Right hindlimb (tissue), 1 donor: ENCODE measurements around the gene ATP6V0A1.

Source experiments
- DNase-seq: peaks from one replicate; pipeline ENCODE4 v3.0.0-alpha.2; 2018

ATP6V0A1 gene

DNA sequence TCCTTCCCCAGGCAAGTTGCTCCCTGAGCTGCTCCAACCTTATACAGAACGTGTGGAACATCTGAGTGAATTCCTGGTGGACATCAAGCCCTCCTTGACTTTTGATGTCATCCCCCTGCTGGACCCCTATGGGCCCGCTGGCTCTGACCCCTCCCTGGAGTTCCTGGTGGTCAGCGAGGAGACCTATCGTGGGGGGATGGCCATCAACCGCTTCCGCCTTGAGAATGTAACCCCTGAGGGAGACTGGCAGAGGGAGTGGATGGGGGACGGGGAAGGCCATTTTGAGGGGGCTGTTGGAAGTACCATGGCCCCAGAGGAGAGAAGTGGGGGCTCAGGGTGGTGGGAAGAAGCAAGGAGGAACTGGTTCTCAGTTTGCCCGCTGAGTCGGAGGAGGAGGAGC, 105.3 kb downstream of the ATP6V0A1 start:
- DNase-seq, result no peak

DNA sequence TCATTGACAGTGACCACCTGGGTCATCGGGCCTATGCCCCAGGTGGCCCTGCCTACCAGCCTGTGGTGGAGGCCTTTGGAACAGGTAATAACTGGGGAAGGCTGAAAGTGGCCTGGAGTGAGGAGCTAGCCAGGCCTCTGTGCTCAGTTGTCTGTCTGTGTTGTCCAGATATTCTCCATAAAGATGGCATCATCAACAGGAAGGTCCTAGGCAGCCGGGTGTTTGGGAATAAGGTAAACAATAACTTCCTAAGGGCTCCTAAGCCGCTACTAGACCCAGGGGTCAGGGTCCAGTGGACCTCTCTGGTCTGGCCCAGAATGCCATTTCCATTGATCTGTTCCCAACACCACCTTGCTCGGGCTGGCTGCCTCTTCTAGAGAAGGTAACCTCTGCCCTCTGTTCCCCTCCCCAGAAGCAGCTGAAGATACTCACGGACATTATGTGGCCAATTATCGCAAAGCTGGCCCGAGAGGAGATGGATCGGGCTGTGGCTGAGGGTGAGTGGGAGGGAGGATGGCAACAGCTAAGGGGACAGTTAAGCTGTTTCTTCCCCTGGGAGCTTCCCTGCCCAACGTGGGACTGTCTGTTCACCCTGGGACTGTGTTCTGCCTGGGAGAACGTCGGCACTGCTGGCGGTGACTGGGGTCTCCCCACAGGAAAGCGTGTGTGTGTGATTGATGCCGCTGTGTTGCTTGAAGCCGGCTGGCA, 106.3 kb downstream of the ATP6V0A1 start:
- DNase-seq, result peak; percentile 18

DNA sequence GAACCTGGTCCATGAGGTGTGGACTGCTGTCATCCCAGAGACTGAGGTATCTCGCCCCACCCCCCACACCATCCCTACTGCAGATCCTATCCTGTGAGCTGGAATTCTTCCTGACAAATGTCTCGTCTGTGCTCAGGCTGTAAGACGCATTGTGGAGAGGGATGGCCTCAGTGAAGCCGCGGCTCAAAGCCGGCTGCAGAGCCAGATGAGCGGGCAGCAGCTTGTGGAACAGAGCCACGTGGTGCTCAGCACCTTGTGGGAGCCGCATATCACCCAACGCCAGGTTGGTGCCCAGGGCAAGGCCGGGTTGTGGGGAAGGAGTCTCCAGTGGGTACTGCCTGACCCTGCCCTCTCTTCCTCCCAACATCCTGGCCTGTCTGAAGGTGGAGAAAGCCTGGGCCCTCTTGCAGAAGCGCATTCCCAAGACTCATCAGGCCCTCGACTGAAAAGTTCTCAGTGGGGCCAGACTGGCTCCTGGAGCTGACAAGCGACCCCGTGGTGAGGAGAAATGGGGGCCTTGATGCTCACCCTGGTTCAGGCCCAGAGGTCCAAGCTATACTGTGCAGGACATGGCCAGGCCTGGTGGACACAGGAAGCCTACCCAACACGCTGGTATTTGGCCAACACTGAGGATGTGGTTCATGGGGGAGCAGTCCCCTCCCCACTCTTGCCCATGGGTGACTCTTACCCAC, 107.0 kb downstream of the ATP6V0A1 start:
- peak; percentile 16 for DNase-seq

DNA sequence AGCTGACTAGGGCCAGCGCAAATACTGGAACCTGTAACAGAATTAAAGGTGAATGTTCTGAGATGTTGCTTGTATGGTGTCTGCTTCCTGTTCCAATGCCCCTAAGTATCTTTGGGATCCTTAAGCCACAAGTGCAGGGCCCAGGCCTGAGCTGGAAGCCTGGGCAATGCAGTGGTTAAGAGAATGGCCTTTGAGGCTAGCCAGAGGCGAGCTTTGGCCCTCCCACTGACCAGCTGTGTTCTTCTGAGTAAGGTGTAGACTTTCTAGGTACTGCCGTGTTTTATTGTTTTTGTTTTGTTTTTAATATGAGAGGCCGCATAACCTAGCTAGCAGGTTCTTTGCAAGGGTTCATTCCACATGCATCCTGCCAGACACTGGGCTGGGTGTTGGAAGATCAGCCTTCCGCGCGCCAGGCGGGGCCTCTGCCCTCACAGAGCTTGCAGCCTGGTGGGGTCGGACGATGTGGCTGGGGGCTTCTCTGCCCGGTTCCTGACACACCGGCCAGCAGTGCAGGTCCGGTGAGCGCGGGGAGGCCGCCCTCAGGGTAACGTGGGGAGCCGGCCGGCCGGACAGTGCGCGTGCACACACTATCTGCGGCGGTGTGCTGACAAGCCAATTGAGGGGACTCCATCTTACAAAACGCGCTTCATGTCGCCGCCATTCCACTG, 107.7 kb downstream of the ATP6V0A1 start:
- no peak for DNase-seq

DNA sequence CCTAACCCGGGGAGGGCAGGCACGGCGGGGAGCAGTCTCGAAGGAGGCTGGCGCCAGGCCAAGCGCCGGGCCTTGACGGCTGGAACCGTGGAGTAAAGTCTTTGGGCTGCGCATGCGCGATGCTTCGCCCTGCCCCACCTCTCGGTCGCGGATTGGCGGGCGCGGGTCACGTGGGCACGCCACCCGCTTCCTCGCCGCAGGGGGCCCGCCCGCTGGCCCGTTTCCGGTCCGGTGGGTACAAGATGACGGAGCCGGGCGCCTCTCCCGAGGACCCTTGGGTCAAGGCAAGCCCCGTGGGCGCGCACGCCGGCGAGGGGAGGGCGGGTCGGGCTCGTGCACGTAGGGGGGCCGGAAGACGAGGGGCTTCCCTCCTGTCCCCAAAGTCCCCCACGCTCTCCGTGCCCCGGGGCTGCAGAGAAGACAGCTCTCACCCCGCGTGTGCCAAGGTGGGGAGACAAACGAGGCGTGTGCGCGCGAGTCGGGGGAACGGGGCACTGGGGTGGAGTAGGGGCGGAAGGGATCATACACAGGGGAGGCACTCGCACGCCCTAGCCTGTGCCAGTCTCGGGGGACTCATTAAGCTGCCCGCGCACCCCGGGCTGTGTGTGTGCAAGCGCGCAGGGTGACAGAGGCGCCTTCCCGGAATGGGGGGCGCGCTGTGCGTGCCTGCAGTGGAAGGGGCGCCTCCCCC, 108.3 kb downstream of the ATP6V0A1 start, which contains the start of gene MLX:
MLX (plus strand) TSS at position 218 of the 691 bp plus-strand sequence; CDS start at position 243, 25 bp downstream.
- DNase-seq, result peak; percentile 93

DNA sequence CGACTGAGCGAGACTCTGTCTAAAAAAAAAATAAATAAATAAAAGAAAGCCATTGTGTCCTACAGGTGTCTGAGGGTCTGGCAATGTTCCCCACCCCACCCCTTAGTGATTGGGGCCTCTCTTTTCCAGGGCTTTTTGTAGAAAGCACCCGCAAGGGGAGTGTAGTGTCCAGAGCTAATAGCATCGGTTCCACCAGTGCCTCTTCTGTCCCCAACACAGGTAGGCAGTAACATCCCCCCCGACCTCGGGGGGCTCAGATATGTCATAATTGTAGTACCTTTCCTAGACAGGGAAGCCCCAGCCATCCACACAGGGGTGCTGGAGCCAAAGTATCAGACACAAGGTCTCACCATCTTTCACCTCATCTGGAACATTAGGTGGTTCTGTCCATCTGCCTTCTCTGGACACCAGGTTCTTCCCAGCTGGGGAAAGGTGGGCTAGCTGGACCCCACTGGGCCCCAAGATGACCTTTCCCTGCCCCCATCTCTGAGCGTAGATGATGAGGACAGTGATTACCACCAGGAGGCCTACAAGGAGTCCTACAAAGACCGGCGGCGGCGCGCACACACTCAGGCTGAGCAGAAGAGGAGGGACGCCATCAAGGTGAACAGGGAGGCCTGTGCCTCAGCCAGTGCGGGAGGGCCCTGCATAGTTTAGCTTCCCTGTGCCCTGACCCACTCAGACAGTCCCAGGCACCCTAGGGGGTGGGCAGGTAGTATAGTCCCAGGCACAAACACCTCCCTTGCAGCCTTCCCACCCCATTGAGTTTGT, 109.8 kb downstream of the ATP6V0A1 start:
- peak; percentile 19 for DNase-seq

DNA sequence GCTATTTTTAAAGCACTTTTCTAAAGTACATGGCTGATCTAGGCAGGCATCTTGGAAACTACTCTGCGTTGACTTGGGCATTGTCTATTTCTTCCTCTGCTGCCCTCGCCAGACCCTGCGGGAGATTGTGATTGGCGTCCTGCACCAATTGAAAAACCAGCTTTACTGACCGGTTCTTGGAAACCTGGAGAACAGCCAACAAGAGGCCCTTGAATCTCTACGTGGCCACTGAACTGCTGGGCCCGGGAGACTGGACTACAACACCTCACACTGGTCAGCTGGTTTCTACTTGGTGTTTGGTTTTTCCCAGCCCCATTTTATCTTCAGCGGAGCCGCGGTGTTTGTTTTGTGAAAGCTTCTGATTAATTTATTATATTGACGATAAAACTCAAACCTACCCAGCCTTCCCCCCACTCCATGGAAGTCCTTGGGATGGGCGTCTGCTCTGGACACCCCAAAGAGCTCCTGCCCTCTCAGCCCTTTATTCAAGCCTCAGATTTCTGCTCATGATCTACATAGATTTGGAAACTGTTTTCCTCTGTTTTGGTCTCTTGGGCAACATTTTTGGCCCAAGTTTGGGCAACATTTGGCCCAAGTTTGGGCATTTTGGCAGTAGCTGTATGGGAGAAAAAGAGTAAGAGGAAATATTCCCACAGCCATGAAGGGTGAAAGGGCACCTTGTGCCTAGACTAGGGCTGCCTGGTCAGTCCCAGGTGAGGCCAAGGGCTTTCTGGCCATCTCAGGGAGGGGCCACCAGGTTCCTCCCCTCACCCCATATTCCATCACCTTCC, 113.0 kb downstream of the ATP6V0A1 start:
- no peak for DNase-seq
